GM18502 (cell line): ENCODE results near the gene TPK1.
A peak's percentile ranks its signal among the peaks of the same experiment; 100 is the strongest.
"Not testable (repeated sequence)": the region's sequence is repeated elsewhere in the genome, so short reads cannot be mapped to it uniquely, and the experiment has no call there.

Experiments used
- ATAC-seq: cut with Tn5 transposase; IDR thresholded peaks from one replicate; pipeline ENCODE4 v1.9.1; 2021; ENCODE audit warnings: mild to moderate bottlenecking; ENCODE audit not compliant: unreplicated experiment, poor library complexity

Gene TPK1

DNA sequence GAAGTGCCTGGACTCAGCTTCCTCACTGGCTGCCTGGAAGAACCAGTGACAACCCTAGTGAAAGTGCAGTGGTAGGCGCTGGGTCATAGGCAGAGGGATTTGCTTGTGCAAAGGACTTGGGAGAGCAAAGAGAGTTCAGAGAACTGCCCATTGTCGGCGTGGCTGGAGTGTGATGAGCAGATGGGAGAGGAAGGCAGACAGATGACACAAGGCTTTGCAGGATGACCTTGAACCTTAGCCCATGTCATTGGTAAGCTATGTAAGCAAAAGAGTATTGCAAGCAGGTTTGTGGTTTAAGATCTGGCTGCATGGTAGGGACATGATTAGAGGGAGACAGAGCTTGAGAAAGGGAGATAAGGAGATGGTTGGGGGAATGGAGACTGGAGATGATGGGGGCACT, 397.1 kb downstream of the TPK1 start:
- no peak for ATAC-seq

DNA sequence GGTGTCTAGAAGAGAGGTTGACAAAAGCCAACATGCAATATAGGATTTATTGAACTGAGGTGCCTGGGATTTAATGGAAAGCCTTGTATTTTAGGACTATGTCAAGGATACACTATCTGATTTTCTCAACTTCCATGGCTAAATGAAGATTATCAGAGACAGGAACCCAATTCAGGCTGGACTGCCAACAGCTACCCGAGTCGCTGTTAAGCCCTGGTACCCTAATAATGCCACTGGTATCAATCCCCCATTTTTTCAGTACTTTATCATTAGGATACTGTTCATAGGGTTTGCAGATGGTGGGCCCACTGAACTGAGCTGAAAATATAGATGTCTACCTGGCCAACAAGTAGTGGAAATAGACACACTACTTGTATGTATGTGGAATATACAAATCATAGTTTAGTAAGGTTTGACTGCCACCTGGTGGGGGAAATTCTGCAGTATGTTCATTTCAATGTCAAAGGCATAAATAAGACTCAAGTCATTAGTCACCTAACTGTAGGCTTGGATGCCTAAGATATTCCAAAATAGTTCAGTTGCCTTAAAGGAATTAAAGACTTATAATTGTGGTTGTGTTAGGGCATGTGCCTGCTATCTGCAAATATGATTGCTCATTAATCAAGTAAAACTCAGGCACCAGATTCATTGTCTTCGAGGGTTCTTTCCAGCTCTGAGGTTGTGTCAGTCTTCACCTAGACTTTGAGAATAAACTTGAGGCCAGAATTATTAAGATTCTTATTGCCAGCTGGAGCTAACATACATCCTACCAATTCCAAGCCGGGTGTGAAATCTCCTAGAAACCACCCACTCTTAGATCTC, 398.3 kb downstream of the TPK1 start:
- peak; percentile 84 for ATAC-seq

DNA sequence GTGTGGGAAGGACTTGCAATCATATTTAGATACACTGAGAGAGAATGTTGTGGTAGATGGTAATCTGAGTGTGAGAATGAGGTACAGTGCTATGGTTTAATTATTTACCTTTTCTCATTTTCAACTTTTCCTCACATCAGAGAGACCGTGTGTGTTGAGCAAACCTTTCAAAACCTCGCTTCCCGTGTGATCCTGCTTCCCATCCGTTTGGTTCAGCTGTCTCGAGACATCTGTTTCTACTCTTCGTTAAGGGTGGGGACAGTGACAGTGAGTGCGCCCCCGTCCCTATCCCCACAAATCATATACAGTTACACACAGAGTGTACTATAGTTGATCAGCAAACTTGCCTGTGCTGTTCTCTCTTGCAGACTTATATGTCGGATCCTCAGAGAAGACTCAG, 399.4 kb downstream of the TPK1 start:
- ATAC-seq: no peak

DNA sequence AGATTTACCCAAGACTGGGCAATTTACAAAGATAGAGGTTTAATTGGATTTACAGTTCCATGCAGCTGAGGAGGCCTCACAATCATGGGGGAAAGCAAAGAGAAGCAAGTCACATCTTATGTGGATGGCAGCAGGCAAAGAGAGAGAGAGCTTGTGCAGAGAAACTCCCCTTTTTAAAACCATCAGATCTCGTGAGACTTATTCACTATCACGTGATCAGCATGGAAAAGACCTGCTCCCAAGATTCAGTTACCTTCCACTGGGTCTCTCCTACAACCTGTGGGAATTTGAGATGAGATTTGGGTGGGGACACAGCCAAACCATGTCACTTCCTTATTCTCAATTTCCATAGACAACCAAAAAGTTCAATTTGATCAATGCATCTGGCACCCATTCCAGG, 407.4 kb downstream of the TPK1 start:
- no peak for ATAC-seq

DNA sequence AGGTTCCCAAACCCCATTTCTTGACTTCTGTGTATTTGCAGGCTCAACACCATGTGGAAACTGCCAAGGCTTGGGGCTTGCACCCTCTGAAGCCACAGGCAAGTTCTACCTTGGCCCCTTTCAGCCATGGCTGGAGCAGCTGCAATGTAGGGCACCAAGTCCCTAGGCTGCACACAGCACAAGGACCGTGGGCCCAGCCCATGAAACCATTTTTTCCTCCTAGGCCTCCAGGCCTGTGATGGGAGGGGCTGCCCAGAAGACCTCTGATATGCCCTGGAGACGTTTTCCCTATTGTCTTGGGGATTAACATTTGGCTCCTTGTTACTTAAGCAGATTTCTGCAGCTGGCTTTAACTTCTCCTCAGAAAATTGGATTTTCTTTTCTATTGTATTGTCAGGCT, 408.3 kb downstream of the TPK1 start:
- not testable (repeated sequence) for ATAC-seq

DNA sequence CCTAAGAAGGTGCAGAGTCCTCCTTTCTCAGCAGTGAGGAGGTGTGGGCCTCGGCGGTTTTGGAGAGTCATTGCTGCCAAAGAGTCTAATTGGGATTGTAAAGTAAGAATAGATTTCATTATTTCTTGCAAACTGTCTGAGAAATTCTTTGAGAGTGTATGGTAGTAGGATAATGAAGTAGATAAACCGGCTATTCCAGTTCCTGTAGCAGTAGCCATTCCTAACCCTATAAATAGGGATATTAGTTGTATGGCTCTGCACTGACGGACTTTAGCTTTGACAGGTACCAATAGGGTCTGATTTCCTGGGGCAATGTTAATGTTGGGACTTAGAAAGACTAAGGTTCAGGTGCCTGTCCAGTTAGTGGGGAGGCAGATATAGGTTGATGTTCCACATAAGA, 416.9 kb downstream of the TPK1 start:
- ATAC-seq: not testable (repeated sequence)

DNA sequence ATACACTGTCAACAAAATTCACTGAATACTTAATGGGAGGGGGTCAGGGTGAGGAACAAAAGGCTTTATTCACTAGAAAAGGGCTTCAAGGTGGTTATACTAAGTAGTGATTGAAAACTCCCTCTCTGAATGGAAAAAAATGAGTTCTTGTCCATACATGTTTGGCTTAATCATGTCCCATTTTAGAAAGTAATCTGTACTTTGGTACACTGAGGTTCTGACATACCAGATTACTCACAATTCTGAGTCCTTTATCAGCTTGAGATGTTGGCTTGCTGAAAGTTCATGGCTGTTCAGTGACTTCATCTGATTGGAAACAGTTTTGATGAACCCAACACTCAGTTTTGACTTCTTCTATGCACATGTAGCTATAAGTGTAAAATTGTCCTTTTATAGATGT, 419.5 kb downstream of the TPK1 start:
- no peak for ATAC-seq

DNA sequence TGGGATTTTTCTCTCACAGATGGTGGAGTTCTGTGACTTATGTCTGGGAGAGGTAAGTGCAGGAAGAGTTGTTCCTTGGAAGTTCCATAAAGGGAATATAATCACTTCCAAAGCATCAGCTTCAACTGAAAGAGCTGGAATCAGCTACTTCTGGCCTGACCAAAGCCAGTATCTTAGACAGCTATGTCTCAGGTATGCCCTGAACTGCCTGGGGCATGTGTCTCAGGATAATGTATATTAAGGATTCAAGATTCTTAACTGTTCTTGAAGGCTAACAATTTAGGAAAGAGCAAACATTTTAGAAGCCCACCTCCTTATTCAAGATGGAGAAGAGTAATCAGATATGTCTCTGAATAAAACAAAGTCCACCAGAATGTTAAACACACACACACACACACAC, 420.0 kb downstream of the TPK1 start:
- ATAC-seq: no peak

DNA sequence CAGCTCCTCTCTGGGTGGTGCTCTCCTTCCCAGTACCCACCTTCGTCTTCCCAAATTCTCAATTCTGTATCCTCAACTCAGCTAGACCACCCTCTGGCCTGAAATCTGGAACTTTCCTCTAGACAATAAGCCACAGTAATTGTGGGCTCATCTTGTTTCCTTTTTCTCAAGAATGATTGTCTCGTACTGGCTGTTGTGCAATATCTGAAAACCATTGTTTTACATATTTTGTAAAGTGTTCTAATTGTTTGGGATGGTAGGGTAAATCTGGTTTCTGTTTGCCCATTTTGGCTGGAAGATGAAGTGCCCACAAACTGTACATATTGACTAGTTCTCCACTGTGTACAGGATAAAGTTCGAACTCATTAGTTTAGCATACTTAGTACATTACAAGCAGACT, 421.0 kb downstream of the TPK1 start:
- no peak for ATAC-seq

DNA sequence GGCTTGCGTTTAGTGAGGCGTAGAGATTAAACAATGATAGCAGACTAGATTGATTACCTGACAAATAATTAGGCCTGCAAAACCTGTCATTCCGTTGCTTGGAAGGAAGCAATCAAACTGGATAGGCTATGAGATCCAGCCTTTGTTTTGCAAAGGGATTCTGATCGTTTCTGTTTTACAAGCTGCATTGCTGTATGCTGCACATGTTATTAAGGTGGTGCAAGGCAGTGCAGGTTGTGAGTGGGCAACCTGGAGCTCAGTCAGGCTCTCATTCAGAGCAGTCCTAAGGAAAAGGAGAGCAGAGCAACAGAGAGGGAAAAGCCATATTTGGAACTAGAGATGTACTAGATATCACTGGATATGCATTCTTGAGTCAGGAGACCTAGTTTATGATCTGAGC, 425.4 kb downstream of the TPK1 start:
- no peak for ATAC-seq

DNA sequence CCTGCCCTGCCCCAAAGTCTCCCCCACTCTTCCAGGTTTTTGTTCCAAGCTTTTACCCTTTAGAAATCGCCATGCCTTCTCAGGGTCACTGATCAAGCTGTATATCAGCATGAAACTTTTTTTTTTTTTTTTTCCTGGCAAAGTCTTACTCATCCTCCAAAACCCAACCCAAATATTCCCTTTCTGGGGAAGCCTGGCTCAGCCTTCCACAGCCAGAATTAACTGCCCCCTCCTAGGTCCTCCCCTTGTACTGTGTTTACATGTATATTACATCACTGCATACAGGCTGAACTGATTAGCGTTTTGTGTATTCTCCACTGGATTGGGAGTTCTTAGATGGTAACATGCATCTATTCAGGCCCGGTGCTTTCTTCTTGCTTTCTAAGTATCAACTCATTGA, 427.7 kb downstream of the TPK1 start:
- ATAC-seq: no peak

DNA sequence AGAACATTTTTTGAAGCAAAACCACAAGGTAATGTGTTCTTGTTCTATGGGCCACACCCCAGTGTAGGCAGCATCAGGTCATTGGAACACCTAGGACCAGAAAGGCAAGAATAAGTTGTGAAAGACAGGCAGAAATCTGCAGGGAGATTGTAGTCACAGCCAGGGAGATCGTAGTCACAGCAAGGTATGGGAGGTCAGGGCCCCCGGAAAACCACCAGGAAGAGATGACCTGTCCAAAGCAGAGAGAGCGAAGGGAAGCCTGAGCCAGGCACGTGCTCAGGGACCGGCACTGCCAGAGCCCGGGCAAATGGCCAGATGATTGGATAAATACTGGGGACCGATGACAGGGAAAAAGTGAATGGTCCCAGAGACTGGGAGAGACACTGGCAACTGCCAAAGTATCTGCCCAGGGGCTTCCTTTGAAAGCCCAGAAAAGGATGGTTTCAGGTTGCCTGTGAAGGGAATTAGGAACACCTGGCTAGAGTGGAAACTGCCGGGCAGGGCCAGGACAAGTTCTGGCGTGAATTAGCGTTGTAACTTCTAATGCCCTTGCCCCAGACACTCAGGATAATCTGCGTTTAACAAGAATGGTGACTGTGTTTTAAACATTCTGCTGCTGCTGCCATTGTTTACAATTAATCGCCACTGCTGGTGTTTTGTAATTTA, 428.5 kb downstream of the TPK1 start:
- ATAC-seq: no peak

DNA sequence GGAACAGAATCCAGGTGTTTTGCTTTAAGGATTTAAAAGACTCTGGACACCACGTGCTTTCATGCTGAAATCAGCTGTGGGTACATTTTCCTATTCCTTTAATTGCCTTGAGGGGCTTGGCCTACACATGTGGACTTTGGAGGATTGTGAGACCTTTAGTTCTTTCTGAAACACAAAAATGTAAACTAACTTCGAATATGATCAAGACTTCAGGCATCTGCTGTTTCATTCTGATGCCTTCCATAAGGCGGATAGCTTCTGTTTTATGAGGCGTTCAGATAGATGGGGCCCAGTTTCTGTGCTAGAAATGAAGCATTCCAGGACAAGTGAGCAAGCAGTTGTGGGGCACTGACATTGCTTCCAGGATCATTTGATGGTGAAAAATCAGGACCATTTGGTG, 430.9 kb downstream of the TPK1 start:
- no peak for ATAC-seq

DNA sequence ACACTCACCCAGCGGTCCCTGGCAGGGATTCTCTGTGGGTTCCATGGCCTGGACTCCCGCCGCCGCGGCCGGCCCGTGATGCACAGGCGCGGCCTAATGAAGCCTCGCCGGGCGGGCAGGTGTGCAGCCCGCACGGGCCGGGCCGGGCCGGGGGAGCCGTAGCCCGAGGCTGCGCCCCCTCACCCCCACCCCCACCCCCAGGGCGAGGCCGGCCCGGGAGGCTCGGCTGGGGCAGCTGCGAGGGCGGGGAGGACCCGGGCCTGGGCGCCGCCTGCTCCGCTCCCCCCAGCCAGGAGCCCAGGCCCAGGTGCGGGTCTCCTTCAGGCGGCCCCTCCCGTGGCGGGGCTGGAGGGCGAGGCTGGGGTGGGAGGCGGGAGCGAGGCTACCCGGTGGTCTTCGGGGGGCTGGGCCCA, 432.2 kb downstream of the TPK1 start, which contains the start of gene NOBOX:
Gene NOBOX, minus strand, starts transcription at position 45 of the 413 bp plus-strand sequence.
- ATAC-seq: no peak

DNA sequence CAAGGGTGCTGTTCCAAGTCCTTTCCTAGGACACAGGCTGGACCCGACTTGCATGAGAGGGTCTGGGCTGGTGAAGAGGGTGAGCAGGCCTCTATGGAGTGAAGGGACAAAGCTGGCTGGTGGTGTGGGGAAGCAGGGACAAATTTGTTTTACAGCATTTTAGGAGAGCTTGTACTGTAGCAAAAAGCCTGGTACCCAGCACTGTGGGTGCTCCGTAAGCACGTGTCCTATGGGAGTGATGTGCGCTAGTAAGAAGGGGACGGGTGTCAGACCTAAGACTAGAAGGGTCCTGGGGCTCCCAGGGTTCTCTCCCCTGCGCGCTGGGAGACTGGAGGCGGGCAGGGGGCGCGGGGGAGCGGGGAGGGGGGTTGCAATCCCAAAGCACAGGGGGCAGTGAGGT, 432.8 kb downstream of the TPK1 start:
- ATAC-seq: no peak
